IPS DF 19.7 (cell line): Measurements from ENCODE around the gene MAN1C1.
"Not testable (repeated sequence)": the region's sequence is repeated elsewhere in the genome, so short reads cannot be mapped to it uniquely, and the experiment has no call there.

Experiments used
- DNase-seq: peaks from one replicate; pipeline ENCODE4 v3.0.0-alpha.2; 2013; ENCODE audit warnings: low read depth, low spot score

The MAN1C1 gene

GRCh38 chr1:25583519-25584370, 32.8 kb upstream of the MAN1C1 start:
- no peak for DNase-seq

DNA sequence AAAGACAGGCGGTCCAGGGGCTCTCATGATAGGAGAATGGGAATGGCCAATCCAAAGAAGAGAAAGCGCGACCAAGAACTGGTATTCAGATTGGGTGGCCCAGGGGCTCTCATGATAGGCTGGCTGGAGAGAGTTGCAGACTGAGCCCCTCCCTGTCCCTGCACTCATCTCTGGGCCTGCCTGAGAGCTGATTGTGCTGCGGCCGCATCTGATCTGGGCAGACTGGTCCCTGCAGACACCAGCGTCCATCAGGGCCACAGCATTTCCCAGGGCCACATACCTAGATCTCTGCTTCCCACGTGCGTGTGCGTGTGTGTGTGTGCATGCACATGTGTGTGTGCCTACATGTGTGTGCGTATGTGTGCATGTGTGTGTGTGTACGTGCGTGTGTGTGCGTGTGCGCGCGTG, 30.4 kb upstream of the MAN1C1 start:
- DNase-seq, result no peak

GRCh38 chr1:25587290-25587689, 29.3 kb upstream of the MAN1C1 start:
- no peak for DNase-seq

DNA sequence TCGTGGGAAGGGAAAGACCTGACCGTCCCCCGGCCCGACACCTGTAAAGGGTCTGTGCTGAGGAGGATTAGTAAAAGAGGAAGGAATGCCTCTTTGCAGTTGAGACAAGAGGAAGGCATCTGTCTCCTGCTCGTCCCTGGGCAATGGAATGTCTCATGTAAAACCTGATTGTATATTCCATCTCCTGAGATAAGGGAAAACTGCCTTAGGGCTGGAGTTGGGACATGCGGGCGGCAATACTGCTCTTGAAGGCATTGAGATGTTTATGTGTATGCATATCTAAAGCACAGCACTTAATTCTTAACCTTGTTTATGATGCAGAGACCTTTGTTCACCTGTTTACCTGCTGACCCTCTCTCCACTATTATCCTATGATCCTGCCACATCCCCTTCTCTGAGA, 28.4 kb upstream of the MAN1C1 start:
- not testable (repeated sequence) for DNase-seq

GRCh38 chr1:25588786-25589185, 27.8 kb upstream of the MAN1C1 start:
- DNase-seq, result not testable (repeated sequence)

DNA sequence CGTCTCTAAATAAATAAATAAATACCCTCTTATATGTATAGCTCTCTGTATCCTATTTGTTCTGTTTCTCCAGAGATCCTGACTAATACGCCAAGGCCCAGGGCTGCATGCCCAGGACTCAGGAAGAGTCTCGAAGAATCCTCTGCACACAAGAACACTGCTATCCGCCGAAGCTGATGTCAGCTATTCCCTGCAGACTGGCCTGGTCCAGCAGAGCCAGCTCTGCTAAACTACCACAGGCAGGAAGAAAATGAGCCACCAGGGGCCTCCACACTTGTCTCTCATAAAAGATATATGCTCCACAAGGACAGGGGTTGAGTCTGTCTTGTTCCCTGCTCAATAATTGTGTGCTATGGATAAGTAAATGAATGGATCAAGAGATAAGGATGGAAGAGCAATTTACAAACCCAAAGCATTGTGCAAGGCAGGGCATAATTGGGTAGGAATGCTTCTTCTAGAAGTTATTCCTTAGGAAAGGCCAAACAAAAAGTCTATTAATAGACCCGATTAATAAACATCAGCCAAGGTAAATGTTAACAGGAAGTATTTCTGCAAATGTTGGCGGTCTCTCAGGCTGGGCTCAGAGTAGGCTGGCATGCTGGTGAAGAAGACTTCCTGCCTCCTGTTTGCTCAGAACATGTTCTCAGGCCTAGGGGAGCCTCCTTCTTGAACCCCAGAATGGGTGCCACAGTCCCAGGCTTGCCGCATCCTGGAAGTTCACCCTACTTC, 26.3 kb upstream of the MAN1C1 start:
- no peak for DNase-seq

- no peak for DNase-seq
Measured at GRCh38 chr1:25593861-25594260, 22.7 kb upstream of the MAN1C1 start.

DNA sequence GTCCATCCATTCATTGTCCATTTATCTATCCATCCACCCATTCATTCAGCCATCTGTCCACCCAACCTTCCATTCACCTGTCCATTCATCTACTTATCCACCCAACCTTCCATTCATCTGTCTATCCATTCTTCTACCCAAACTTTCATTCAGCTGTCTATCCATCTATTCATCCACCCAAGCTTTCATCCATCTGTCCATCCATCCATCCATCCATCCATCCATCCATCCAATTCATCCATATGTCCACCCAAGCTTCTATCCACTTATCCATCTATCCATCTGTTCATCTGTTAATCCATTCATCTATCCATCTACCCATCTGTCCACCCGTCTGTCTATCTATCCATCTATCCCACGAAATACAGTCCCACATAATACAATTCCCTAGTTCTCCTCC, 21.6 kb upstream of the MAN1C1 start:
- no peak for DNase-seq

DNA sequence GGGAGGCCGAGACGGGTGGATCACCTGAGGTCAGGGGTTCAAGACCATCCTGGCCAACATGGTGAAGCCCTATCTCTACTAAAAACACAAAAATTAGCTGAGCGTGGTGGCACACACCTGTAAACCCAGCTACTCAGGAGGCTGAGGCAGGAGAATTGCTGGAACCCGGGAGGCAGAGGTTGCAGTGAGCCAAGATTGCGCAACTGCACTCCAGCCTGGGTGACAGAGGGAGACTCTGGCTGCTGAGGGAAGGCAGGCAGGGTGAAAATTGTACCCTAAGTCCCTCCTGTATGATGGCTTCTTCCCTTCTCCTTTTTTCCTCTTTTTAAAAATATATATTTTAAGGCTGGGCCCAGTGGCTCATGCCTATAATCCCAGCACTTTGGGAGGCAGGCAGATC, 19.9 kb upstream of the MAN1C1 start:
- DNase-seq, result not testable (repeated sequence)

DNA sequence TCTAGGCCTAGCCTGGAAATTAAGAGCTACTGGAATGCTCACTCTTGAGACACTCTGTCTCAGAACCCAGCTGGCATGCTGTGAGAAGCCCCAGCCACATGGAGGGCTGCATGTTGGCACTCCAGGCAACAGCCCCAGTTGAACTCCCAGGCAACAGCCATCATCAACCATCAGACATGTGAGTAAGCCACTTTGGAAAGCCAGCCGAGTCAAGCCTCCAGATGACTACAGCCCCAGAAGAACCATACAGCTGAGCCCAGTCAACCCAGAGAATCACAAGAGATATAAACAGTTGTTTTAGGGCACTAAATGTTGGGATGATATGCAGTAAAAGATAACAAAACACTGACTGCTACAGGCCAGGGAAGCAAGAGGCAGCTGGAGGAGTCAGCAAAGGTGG, 17.7 kb upstream of the MAN1C1 start:
- DNase-seq, result no peak

DNA sequence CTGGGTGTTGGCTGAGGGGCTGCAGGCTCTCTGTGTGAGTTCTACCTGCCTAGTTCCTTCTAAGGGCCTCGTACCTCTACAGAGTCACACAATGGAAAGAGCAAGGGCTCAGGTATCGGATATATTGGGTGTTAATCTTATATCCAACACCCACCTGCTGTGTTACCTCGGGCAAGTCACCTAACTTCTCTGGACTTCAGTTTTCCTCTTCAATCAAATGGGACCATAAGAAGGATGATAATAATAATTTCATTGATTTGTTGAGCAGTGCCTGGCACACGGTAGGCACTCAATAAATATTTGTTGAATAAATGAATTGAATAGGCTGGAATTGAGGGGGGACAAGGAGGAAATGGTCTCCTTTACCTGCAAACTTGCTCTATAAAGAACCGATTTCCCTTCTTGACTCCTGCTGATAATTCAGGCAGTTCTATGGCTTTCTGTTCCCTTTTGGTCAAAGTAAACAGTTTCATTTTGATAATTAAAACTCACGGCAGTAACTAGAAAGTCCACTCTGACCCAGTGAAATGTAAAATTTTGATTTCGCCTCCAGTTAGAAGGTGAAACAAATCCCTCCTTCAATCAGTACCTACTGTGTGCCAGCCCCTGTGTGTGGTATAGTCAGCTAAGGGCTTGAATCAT, 16.5 kb upstream of the MAN1C1 start:
- no peak for DNase-seq

DNA sequence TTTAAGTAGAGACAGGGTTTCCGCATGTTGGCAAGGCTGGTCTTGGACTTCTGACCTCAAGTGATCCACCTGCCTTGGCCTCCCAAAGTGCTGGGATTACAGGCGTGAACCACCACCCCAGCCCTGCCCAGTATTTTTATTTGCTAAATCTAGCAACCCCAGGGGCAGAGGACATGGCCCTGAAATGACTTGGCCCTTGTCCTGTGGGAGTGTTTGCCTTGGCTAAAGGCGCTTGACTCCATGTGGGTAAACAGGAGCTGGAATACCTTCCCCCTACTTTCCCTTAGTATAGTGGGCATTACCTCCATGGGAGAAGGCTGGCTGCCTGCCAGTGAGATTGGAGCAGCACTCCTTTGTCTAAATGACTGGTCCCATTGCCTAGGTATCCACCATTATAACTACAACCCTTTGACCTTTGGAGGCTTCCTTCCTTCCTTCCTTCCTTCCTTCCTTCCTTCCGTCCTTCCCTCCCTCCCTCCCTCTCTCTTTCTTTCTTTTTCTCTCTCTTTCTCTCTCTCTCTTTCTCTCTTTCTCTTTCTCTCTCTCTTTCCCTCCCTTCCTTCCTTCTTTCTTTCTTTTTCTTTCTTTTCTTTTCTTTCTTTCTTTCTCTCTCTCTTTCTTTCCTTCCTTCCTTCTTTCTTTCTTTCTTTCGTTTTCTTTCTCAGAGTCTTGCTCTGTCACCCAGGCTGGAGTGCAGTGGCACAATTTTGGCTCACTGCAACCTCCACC, 15.5 kb upstream of the MAN1C1 start:
- DNase-seq, result not testable (repeated sequence)

- DNase-seq, result not testable (repeated sequence)
Measured at GRCh38 chr1:25603779-25604538, 12.6 kb upstream of the MAN1C1 start.

DNA sequence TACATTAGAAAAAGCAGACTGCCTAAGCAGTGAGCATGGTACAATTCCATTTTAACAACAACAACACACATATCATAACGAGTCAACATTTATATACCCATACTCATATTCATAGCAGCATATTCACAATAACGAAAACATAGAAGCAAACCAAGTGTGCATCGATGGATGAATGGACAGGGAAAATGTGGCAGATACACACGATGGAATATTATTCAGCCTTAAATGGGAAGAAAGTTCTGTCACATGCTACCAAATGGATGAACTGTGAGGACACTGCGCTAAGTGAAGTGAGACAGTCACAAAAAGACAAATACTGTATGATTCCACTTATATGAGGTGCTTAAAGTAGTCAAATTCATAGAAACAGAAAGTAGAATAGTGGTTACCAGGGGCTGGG, 9.5 kb upstream of the MAN1C1 start:
- DNase-seq, result no peak

DNA sequence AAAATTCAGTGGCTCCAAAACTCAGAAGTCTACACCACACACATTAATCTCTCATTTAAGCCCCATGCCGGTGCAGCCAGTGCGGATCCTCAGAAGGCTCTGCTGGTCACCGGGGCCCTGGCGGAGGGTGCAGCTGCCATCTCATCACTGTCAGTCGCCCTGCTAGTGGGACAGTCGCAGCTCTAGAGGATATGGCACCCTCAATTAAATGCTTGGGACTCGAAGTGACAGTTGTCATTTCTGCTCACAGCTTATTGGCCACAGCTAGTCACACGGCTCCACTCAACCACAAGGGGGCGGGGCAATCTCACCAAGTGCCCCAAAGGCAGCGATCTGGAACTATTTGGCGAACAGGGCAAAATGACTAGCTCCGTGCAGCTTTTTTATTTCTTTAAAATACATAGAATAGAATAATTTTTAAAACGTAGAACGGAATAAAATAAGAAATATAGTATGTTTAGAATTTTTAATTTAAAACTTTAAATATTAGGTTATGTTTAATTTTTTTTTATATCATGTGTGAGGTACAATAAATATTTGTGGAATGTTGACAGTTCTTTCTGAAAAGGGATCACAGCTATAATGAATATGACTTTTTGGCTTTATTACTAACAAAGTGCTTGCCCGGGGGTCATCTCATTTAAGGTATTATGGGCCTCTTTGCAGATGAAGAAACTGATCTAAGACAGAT, 8.0 kb upstream of the MAN1C1 start:
- DNase-seq, result no peak

- no peak for DNase-seq
Measured at GRCh38 chr1:25609921-25610320, 6.7 kb upstream of the MAN1C1 start.

DNA sequence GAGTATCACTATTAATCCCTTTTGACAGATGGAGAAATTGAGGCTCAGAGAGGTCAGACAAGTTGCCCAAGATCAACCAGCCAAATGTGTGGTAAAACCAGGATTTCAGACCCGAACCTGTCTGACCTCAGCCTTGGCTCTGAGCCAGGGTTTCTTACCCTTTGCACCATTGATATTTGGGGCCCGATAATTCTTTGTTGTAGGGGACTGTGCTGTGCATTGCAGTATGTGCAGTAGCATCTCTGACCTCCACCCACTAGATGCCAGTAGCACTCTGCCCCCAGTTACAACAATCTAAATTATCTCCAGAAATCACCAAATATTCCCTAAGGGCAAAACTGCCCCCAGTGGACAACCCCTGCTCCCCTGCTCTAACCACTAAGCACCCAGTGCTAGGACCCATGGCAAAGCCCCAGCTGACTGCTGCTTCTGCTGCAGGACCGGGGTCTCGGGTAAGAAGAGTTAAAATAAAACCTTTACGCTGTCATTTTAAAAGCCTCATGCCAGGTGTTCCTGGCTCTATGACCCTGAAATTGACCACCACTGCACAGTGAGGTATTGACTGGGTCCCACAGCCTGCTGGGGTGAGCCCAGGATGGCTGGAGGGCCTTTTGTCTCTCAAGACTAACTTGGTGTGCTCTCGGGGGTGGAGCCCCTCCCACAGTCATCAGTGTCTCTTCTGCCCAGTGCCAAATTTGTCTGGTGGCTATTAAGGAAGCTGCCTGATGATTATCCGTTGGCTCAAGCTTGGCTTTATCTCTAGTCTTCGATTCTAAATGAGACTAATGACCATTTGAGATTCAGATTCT, 5.6 kb upstream of the MAN1C1 start:
- DNase-seq, result no peak

DNA sequence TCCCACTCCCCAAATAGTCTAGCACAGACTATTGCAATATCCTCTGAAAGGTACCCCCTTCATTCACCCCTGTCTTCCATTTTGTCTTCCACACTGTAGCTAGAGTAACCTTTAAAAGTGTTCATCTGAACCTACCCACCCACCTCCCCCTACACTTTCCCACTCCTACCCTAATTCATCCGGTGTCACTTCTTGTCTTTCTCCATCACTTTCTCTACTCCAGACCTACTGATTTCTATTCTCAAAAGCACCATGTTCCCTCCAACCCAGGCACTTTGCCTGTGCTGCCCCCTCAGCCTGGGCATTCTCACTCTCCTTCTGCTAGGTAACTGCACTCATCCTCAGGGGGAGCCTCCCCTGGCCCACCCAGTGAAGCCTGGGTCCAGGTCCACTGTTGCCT, 4.7 kb upstream of the MAN1C1 start:
- DNase-seq, result no peak

DNA sequence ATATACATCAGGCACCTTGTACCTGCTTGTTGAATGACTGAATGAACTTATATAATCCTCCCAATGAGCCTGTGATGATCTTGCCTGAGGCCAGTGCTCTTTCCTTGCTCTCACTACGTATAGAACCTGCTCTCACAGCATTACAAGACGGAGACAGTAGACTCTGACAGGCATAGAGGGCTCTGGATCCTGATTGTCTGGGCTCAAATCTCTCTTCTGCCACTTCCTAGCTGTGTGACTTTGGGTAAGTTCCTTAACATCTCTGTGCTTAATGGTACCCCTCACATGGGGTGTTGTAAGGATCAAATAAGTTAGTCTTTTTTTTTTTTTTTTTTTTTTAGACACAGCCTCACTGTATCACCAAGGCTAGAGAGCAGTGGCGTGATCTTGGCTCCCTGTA, 4.2 kb upstream of the MAN1C1 start:
- no peak for DNase-seq

GRCh38 chr1:25613091-25613490, 3.5 kb upstream of the MAN1C1 start:
- no peak for DNase-seq
